GM19455 (cell line): ENCODE measurements around the gene KCNJ14.
A peak's percentile ranks its signal among the peaks of the same experiment; 100 is the strongest.

ENCODE experiments used
- ATAC-seq: cut with Tn5 transposase; IDR thresholded peaks from one replicate; pipeline ENCODE4 v1.9.1; 2021; ENCODE audit not compliant: unreplicated experiment

KCNJ14 gene

DNA sequence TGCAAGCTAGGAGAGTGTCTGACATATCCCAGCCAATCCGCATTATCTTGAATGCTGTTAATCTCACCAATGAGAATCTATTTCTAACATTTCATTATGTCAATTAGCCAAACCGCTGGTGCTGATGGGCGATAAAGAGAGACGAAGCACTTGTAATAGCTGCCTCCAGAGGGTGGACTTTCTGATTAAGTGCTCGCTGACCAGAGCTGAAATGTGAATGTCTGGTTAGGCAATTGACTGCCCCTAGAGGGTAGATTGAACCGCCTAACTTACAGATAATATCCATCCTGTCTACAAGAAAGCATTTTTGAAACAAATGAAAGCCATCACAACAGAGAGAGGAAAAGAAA, 10.1 kb upstream of the KCNJ14 start:
- peak; percentile 29 for ATAC-seq

DNA sequence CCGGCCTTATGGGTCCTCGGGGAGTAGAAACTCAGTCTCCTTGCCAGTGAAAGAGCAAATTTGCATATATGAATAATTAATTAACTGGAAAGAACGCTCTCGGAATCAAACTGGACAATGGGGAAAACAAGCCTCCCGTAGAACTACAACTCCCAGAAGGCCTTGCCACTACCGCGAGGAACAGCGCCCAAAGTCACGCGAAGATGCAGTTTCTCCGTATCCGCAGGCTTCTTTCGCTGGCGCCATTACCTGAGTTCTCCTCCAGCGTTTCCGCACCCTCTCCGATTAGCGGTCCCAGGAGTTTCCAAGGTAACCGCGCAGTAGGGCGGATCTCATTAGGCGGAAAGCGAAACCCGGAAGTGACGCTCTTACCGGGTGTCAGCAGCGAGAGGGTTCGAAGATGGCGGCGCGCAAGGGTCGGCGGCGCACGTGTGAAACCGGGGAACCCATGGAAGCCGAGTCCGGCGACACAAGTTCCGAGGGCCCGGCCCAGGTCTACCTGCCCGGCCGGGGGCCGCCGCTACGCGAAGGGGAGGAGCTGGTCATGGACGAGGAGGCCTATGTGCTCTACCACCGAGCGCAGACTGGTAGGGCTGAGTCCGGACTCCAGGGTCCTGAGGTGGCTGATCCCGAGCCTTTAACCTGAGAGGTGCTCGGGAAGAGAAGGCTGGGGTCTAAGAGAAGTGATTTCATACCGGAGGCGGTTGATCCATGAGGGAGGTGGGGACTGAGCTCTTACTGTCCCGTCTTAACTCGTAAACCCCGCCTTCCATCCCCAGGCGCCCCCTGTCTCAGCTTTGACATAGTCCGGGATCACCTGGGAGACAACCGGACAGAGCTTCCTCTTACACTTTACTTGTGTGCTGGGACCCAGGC, 9.5 kb upstream of the KCNJ14 start, which contains the start of gene GRWD1:
Gene GRWD1, plus strand, starts transcription at position 378 of the 876 bp plus-strand sequence. Its CDS starts 23 bp downstream, at position 401.
- peak; percentile 78 for ATAC-seq

DNA sequence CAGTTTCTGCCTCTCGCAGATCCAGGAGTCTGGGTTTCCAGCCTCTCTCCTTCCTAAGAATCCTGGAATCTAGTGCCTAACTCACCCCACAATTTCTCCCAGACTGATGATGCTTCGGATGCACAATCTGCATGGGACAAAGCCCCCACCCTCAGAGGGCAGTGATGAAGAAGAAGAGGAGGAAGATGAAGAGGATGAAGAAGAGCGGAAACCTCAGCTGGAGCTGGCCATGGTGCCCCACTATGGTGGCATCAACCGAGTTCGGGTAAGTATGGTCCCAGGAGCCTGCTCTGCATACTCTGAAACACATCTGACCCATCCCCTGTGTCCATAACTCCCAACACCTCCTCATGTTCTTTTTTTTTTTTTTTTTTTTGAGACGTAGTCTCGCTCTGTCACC, 8.8 kb upstream of the KCNJ14 start:
- ATAC-seq = no peak

DNA sequence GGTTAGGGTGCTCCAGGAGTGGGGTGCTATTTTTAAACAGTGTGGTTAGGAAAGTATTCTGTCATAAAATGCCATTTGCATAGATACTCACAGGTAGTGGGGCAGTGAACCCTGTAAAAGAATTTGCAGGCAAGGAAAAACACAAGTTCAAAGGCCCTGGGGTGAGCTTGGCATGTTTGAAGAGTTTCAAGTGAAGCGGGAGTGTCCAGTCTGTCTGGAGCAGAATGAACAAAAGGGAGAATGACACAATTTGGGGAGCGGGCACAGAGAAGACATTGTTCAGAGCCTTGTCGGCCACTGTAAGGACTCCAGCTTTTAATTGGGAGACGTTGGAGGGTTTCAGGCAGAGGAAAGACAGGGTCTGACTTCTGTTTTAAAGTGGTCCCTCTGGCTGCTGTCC, 6.8 kb upstream of the KCNJ14 start:
- no peak for ATAC-seq

DNA sequence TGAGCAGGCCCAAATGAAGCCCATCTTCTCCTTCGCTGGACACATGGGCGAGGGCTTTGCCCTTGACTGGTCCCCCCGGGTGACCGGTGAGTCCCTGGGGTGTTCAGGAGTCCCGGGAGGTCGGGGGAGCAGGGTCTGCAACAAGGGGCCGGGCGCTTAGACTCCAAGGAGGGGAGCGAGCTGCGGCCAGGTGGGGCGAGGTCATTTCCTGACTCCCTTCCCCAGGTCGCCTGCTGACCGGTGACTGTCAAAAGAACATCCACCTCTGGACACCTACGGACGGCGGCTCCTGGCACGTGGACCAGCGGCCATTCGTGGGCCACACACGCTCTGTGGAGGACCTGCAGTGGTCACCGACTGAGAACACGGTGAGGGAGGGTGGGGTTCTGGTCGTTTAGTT, 4.9 kb upstream of the KCNJ14 start:
- ATAC-seq = no peak

DNA sequence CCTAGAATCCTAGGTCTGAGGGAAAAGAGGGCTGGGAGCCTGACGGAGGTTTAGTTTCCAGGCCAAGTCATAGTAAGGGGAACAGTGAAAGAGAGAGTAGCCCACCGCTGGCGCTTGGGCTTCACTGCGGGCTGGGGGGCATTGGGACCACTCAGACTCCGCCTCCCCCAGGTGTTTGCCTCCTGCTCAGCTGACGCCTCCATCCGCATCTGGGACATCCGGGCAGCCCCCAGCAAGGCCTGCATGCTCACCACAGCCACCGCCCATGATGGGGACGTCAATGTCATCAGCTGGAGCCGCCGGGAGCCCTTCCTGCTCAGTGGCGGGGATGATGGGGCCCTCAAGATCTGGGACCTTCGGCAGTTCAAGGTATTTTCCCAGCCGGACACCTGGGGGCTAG, 4.5 kb upstream of the KCNJ14 start:
- ATAC-seq = no peak

DNA sequence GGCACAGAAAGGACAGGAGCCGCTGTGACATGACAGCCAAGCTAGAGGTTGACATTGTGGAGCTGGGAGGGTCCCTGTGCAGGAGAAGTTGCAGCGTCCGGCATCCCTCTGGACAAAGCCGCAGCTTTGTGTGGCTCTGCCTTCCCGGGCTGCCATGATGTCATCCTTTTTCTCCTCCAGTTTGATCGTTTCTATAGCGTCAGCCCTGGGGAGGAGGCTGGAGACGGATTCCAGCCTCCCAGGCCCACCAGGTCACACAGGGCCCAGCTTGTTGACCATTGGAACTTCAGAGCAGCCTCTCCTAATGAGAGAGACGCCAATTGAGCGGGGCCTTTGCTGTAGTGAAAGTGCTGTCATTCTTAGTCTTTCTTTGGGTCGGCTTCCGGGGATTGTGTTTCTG, 3.8 kb upstream of the KCNJ14 start:
- ATAC-seq = no peak

DNA sequence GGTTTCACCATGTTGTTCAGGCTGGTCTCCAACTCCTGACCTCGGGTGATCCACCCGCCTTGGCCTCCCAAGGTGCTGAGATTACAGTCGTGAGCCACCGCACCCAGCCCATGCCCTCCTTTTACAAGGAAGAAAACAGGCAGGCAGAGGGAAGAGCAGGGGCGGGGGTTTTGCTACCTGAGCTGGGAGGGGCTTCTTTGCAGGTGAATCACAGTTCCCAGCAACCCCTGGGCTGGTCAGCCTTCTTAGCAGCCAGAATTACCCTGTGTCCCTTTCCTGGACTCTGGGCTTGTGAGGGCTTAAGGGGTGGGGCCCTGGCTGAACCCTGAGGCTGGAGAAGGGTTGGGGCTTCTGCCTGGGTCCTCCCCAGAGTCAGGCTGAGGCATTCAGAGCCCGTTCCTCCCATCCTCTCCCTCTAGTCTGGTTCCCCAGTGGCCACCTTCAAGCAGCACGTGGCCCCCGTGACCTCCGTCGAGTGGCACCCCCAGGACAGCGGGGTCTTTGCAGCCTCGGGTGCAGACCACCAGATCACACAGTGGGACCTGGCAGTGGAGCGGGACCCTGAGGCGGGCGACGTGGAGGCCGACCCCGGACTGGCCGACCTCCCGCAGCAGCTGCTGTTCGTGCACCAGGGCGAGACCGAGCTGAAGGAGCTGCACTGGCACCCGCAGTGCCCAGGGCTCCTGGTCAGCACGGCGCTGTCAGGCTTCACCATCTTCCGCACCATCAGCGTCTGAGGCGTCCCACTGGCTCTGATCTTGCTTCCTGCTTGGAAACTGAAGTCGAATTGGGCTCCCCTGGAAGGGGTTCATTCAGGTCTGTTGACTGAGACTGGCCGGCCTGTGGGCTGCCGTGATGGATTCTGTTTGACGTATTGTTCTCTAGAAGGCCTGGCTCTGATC, 2.8 kb upstream of the KCNJ14 start:
- no peak for ATAC-seq

DNA sequence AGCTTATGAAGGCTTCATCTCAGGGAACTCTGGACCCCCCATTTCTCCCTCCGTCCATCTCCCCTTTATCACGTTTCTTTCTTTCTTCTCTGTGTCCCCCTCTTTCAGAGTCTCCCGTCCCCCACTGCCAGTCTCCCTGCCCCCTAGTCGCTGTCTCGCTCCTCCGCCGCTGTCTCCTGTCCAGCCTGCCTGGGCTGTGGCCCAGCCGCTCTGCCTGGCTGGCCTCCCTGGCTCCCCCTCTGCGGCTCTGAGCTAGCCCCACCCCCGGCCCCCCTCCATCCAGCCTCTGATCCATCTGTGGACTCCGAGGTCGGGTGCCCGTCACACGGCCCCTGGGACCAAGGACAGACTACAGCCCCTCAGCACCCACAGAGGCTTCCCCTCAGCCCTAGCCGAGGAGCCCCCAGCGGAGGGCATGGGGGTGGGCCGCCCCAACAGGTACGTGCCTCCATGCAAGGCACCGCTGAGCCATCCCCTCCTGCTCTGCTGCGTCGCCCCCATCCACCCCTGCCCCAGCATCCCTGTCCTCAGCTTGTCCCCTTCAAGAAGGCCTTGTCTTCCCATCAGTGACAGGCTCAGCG, 1.1 kb upstream of the KCNJ14 start:
- no peak for ATAC-seq

DNA sequence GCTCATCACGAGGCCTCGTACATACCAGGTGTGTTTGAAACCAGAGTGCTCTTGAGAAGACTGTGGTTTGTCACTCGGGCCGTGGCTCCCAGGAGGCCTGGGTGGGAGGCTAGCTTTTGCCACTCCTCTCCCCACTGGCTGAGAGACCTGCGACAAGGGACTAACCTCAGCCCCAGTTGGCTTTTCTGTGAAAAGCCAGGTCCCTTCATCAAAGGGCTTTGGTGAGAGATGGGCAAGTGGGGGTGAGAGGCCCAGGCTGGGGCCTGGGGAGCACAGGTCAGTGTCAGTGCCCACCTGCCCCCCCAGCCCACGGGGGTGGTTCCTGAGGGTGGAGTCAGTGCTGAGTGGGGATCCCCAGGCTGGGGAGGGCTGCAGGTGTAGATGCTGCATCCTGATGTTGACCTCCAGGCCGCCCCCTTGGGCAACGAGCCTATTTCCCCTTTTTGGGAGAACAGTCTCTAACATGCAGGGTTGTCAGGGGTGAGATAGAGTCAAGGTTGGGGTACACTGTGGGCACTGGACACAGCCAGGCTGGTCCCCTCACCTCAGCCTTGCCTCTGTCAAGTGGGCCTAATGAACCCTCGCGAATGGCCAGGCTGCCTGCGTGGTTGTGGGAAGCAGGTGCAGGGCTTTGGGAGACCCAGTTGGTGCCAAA, 661 bp downstream of the KCNJ14 start:
- no peak for ATAC-seq

DNA sequence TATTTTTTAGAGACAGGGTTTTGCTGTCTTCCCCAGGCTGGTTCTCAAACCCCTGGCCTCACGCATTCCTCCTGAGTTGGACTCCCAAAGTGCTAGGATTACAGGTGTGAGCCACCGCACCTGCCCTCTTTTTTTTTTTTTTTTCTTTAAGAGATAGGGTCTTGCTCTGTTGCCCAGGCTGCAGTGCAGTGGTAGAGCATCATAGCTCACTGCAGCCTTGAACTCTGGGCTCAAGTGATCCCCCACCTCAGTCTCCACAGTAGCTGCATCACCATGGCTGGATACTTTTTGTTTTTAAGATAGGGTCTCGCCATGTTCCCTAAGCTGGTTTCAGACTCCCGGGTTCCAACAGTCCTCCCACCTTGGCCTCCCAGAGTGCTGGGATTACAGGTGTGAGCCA, 1.5 kb downstream of the KCNJ14 start:
- no peak for ATAC-seq

DNA sequence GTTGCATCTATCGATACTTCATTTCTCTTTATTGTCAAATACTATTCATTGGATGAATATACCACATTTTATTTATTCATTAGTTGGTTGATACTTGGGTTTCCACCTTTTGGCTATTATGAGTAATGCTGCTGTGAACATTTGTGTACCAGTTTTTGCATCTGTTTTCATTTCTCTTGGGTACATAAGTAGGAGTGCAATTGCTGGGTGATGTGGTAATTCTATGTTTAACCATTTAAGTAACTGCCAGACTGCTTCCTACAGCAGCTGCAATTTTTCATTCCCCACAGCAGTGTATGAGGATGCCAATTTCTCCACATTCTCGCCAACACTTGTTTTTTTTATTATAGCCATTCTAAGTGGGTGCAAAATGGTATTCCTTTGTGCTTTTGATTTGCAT, 2.6 kb downstream of the KCNJ14 start:
- no peak for ATAC-seq

DNA sequence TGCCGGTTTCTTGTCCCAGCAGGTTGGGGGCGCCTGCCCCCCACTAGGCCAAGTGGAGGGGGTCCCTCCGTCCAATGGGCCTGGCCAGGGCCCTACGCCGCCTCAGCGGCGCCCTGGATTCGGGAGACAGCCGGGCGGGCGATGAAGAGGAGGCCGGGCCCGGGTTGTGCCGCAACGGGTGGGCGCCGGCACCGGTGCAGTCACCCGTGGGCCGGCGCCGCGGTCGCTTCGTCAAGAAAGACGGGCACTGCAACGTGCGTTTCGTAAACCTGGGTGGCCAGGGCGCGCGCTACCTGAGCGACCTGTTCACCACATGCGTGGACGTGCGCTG, 6.2 kb downstream of the KCNJ14 start:
- ATAC-seq = no peak

DNA sequence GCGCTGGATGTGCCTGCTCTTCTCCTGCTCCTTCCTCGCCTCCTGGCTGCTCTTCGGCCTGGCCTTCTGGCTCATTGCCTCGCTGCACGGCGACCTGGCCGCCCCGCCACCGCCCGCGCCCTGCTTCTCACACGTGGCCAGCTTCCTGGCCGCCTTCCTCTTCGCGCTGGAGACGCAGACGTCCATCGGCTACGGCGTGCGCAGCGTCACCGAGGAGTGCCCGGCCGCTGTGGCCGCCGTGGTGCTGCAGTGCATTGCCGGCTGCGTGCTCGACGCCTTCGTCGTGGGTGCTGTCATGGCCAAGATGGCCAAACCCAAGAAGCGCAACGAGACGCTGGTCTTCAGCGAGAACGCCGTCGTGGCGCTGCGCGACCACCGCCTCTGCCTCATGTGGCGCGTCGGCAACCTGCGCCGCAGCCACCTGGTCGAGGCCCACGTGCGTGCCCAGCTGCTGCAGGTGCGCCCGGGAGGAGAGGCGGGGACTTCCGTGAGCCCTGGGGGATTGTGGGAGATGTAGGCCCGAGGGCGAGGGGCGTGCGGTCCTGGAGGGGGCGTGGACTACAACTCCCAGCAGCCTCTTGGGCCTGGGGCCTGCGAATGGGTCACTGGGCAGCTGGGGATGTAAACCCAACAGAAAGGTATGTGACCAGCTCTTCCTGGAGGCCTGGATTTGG, 6.7 kb downstream of the KCNJ14 start:
- ATAC-seq = no peak

DNA sequence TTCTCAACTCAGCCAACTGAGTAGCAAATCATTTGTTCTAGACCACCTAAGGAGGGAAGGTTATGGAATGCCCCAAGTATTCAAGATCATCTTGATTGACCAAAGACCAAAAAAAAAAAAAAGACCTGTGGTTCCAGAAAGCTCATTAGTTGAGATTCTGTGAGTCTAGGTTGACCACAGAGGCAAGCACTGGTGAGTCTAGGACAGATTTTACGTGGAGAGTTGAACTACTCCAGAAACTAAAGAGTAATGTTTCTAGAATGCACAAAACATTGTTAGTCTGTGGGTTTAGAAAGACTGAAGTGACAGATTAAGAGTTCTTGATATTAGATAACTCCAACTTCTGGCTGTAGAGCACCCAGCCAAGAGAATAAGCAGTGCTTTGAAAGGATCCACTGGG, 9.8 kb downstream of the KCNJ14 start:
- no peak for ATAC-seq

DNA sequence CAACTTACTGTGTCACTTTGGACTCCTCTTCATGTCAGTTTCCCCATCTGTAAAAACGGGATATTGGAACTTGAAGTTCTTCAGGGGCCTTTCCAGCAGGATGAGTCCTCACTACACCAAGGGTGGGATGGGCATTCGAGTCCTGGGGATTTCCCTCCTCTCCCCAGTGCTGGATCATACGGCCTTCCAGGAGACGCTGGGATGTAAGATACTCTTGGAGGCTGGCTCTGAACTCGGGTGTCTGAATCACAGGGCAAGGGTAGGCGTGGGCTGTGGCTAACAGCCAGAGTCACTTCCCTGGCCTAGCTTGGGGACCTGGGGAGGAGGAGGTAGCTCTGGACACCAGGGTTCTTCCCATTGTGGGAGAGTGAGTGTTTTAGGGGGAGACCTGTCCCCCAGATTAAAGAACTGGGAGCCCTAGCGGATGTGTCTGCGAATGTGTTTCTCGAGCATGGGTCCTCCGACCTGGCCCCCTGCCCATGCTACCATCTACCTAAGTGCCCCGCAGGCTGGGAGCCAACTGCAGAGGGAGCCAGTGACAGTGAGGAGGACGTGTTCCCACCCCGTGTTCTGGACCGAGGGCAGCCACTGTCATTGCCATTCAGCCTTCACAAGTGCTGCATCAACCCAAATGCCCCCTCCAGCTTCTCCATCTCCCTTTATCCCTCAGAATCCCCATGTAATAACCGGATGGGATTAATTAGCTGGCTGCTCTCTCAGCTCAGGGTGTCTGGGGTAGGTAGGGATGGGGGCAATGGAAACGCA, 11.4 kb downstream of the KCNJ14 start:
- ATAC-seq = no peak

DNA sequence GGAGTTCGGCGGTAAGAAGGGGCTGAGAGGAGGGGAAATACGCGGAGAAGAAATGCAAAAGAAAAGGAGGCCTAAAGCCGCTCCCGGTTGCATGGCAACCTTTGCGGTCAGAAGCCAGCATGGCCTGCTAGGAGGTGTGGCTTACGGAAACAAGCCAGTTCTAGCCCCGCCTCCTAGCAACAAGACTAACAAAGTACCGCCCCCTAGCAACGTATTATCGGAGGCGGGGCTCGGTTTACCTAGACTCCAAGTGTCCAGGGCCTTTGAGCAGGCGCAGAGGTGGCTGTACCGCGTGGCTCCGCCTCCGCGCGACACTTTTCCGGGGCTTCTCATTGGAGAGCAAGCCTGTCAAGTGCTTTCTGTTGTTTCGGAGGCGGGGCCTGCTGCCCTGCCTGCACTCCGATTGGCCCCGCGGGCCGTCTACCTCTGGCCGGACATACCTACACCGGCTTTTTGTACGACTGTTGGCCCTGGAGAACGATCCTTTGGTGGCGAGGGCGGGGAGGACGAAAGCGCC, 13.5 kb downstream of the KCNJ14 start:
- ATAC-seq = peak; percentile 94

DNA sequence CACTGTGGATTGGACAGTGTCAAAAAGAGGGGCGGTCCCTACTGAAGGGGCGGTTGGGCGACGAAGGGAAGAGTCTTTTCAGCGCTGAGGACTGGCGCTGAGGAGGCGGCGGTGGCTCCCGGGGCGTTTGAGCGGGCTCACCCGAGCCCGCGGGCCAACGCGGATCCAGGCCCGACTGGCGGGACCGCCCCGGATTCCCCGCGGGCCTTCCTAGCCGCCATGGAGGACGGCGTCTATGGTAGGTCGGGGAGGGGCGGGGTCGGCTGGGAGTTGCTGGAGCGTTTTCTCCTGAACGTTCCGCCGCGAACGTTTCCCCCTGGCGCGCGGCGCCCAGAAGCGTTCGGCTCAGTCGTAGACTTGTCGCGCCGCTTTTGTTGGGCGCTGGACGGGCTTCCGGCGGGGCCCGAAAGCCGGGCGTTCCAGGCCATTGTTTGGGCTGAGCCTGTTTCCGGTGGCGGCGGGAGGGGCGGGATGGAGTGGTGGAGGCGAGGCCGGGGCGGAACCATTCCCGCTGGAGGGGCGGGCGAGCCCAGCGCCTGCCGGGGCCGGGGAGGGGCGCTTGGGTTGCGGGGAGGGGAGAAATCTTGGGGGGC, 14.0 kb downstream of the KCNJ14 start, which contains the start of gene CYTH2:
Gene CYTH2, plus strand, starts transcription at position 81 of the 593 bp plus-strand sequence. Its CDS starts 139 bp downstream, at position 220.
- ATAC-seq = peak; percentile 31
